GM12891 (cell line): Measurements from ENCODE around the gene KRT4.

Source experiments
- PAX5 ChIP-seq: IDR thresholded peaks from 2 replicates; pipeline ENCODE4 v1.6.1; 2011; ENCODE audit warnings: low read length, moderate library complexity, mild to moderate bottlenecking; ENCODE audit not compliant: insufficient read depth, severe bottlenecking
- POLR2A ChIP-seq: IDR thresholded peaks from 2 replicates; pipeline ENCODE4 v1.6.1; 2011; ENCODE audit warnings: low read depth, low read length, control low read depth
- POLR2AphosphoS5 ChIP-seq: IDR thresholded peaks from 2 replicates; pipeline ENCODE4 v1.6.1; 2011; ENCODE audit warnings: low read depth, low read length, control low read depth
- POU2F2 ChIP-seq: IDR thresholded peaks from 2 replicates; pipeline ENCODE4 v1.6.1; 2011; ENCODE audit warnings: low read depth, mild to moderate bottlenecking, control low read depth, low read length, moderate library complexity
- SPI1 ChIP-seq: IDR thresholded peaks from 2 replicates; pipeline ENCODE4 v1.6.1; 2011; ENCODE audit warnings: low read depth, low read length, control low read depth
- TAF1 ChIP-seq: IDR thresholded peaks from 2 replicates; pipeline ENCODE4 v1.6.1; 2011; ENCODE audit warnings: low read depth, low read length, control low read depth

DNA sequence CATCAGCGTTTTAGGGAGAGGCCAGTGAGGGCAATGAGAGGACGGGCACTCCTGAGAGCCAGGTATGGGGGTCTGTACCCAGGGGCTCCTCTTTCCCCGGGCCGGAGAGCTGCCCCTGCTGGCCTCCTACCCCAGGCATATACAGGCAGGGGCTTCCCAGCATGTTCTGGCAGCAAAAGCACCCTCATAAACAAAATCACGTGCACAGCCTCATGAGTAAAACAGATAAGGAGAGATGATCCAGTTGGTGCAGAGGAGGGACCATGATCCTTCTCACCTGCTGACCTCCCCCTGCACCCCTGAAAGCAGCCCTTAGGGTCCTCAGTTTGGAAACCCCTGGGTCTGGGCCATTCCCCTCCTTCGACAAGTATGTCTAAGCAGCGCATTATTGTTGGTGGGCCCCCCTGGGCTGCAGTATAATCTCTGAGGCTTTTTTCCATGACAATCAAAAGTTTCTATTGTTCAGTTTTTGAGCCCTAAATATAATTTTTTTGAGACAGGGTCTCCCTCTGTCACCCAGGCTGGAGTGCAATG lies 5.0 kb upstream of the KRT4 start:
- TF ChIP-seq POLR2A: no peak
- TF ChIP-seq POLR2AphosphoS5: no peak
- no peak for TF ChIP-seq TAF1
- no peak for TF ChIP-seq PAX5
- TF ChIP-seq SPI1: no peak
- no peak for TF ChIP-seq POU2F2
